Caco-2 (cell line): ENCODE data around the gene HDX. TPM values are rescaled to one million over a fixed set of nuclear protein-coding genes. Genes with fewer than 3 reads are reported as not detected.

Source experiments
- BruUV-seq: library from RNA; stranded (reverse); fragments of 400-500 nt; replicated peaks from 2 replicates; lab custom pipeline; 2021; lab: Mats Ljungman, UMichigan
- CTCF ChIA-PET: fragments of 300-600 bp; sonication (Branson Sonifier 250); formaldehyde crosslinking; loops from one replicate; lab custom pipeline; 2022; ENCODE audit warnings: antibody characterized with exemption; lab: Charles Lee
- POLR2A ChIA-PET: fragments of 300-600 bp; sonication (Branson Sonifier 250); formaldehyde crosslinking; loops from one replicate; lab custom pipeline; 2022; ENCODE audit warnings: antibody characterized with exemption; lab: Charles Lee
- DNase-seq, 2 experiments: peaks; one replicate each; pipeline versions ENCODE4 v3.0.0 to v3.0.0-alpha.2; 2020 to 2022
- H3K27me3 ChIP-seq: replicated peaks from 2 replicates; pipeline ENCODE4 v1.6.0; 2011; ENCODE audit warnings: low read length; ENCODE audit not compliant: control insufficient read depth, insufficient read depth
- H3K36me3 ChIP-seq: 2 replicates; pipeline ENCODE4 v1.5.1; 2011; ENCODE audit warnings: low read length; ENCODE audit not compliant: control insufficient read depth, insufficient read depth
- H3K4me1 ChIP-seq: fragments of 250-450 bp; sonication (Bioruptor Pico); 2 replicates; pipeline ENCODE4 v1.5.1; 2020; ENCODE audit warnings: mild to moderate bottlenecking
- H3K4me3 ChIP-seq: 2 replicates; pipeline ENCODE4 v1.5.1; 2011; ENCODE audit warnings: low read depth, mild to moderate bottlenecking, control low read depth, low read length
- H3K9me3 ChIP-seq: fragments of 250-450 bp; sonication (Bioruptor Pico); 2 replicates; pipeline ENCODE4 v1.5.1; 2020; ENCODE audit warnings: mild to moderate bottlenecking, moderate library complexity
- H3K27ac Mint-ChIP-seq: one replicate; pipeline ENCODE4 v1.8.0; 2022; ENCODE audit warnings: mixed read lengths; ENCODE audit not compliant: unreplicated experiment
- H3K27me3 Mint-ChIP-seq: one replicate; pipeline ENCODE4 v1.8.0; 2022; ENCODE audit warnings: mixed read lengths; ENCODE audit not compliant: insufficient read depth, unreplicated experiment
- H3K36me3 Mint-ChIP-seq: one replicate; pipeline ENCODE4 v1.8.0; 2022; ENCODE audit warnings: mild to moderate bottlenecking, mixed read lengths; ENCODE audit not compliant: insufficient read depth, unreplicated experiment
- H3K4me1 Mint-ChIP-seq: one replicate; pipeline ENCODE4 v1.8.0; 2022; ENCODE audit warnings: low read depth, mixed read lengths; ENCODE audit not compliant: unreplicated experiment
- H3K4me3 Mint-ChIP-seq: one replicate; pipeline ENCODE4 v1.8.0; 2022; ENCODE audit warnings: mild to moderate bottlenecking, moderate library complexity, mixed read lengths; ENCODE audit not compliant: unreplicated experiment
- H3K9me3 Mint-ChIP-seq: one replicate; pipeline ENCODE4 v1.8.0; 2022; ENCODE audit warnings: mixed read lengths; ENCODE audit not compliant: unreplicated experiment
- CTCF ChIP-seq, 2 experiments: fragments of 200-600 bp in 1 of 2; IDR thresholded peaks; 1 replicate in 1 of 2; 2 replicates in 1 of 2; pipeline versions ENCODE4 v1.5.1 to v1.8.0; 2011 to 2022; ENCODE audit warnings: antibody characterized with exemption in 1 of 2, control low read depth in 1 of 2, inconsistent platforms in 1 of 2, low read depth in 1 of 2, low read length in 1 of 2, mild to moderate bottlenecking in 1 of 2, moderate library complexity in 1 of 2; ENCODE audit not compliant: insufficient read depth in 1 of 2, severe bottlenecking in 1 of 2, unreplicated experiment in 1 of 2
- intact Hi-C: fragments of 100-400 bp; cut with micrococcal nuclease; formaldehyde crosslinking; loops from one replicate; pipeline ENCODE4 v1.10.0; 2022; ENCODE audit not compliant: unreplicated experiment
- total RNA-seq: library from RNA; stranded (reverse); gene quantifications from 2 replicates; pipeline ENCODE4 v1.2.3, GENCODE V29; 2022

The HDX gene
- total RNA-seq, 1 experiment from 2014 or later: 1.7 TPM

GRCh38 chrX:84336646-84337045 is 165.6 kb downstream of the HDX start:
- H3K9me3 ChIP-seq: no peaks in the 10 kb centered on the region
- Mint-ChIP-seq H3K36me3 (no peaks in the 10 kb centered on the region), H3K4me3 (no peak overlapping the region), H3K27ac (no peak overlapping the region), H3K9me3 (no peaks in the 10 kb centered on the region), H3K4me1 (no peaks in the 10 kb centered on the region), H3K27me3 (no peaks in the 10 kb centered on the region)
- intact Hi-C loops: no loop called here
- no peak for TF ChIP-seq CTCF (IDR thresholded peaks at IDR 0.05; ENCODE audit: insufficient read depth in 1 of 2, low read depth in 1 of 2, low read length in 1 of 2, severe bottlenecking in 1 of 2, unreplicated experiment in 1 of 2)
- no peaks in the 10 kb centered on the region for H3K4me1 ChIP-seq
- no peak overlapping the region for H3K4me3 ChIP-seq
- H3K36me3 ChIP-seq: no peaks in the 10 kb centered on the region
- no peaks in the 10 kb centered on the region for H3K27me3 ChIP-seq
- no TSS peak for BruUV-seq
- no peak for DNase-seq
- POLR2A ChIA-PET: no interaction called here
- CTCF ChIA-PET: no interaction called here

GRCh38 chrX:84335121-84335520 is 167.1 kb downstream of the HDX start:
- DNase-seq: no peak
- H3K27ac Mint-ChIP-seq: no peak overlapping the region
- Histone ChIP-seq H3K4me3 (no peak overlapping the region), H3K27me3 (no peaks in the 10 kb centered on the region), H3K9me3 (no peaks in the 10 kb centered on the region), H3K4me1 (no peaks in the 10 kb centered on the region), H3K36me3 (no peaks in the 10 kb centered on the region)
- CTCF ChIA-PET: no interaction called here
- no peak overlapping the region for H3K4me3 Mint-ChIP-seq
- no TSS peak for BruUV-seq
- POLR2A ChIA-PET: no interaction called here
- H3K9me3 Mint-ChIP-seq: no peaks in the 10 kb centered on the region
- H3K36me3 Mint-ChIP-seq: no peaks in the 10 kb centered on the region
- no peaks in the 10 kb centered on the region for H3K4me1 Mint-ChIP-seq
- intact Hi-C loops: no loop called here
- TF ChIP-seq CTCF (IDR thresholded peaks at IDR 0.05; ENCODE audit: insufficient read depth in 1 of 2, low read depth in 1 of 2, low read length in 1 of 2, severe bottlenecking in 1 of 2, unreplicated experiment in 1 of 2): no peak
- H3K27me3 Mint-ChIP-seq: no peaks in the 10 kb centered on the region

GRCh38 chrX:84322083-84322827 is 180.0 kb downstream of the HDX start:
- no peak for DNase-seq
- no peak overlapping the region for H3K27ac Mint-ChIP-seq
- no peak overlapping the region for H3K4me3 Mint-ChIP-seq
- Histone ChIP-seq H3K27me3 (no peaks in the 10 kb centered on the region), H3K9me3 (no peaks in the 10 kb centered on the region), H3K4me3 (no peak overlapping the region), H3K4me1 (no peaks in the 10 kb centered on the region), H3K36me3 (no peaks in the 10 kb centered on the region)
- intact Hi-C loops: no loop called here
- ChIA-PET CTCF (no interaction called here), POLR2A (no interaction called here)
- BruUV-seq: no TSS peak
- no peaks in the 10 kb centered on the region for H3K27me3 Mint-ChIP-seq
- no peaks in the 10 kb centered on the region for H3K9me3 Mint-ChIP-seq
- H3K36me3 Mint-ChIP-seq: no peaks in the 10 kb centered on the region
- TF ChIP-seq CTCF (IDR thresholded peaks at IDR 0.05; ENCODE audit: insufficient read depth in 1 of 2, low read depth in 1 of 2, low read length in 1 of 2, severe bottlenecking in 1 of 2, unreplicated experiment in 1 of 2): no peak
- H3K4me1 Mint-ChIP-seq: no peaks in the 10 kb centered on the region
